ENCODE results near the gene MYO1G. TPM values are rescaled to one million over a fixed set of nuclear protein-coding genes. Genes with fewer than 3 reads are reported as not detected.

Gene MYO1G
- total and polyA plus RNA-seq, 2 experiments from 2014 or later = 0.03 TPM; not detected in 1

DNA sequence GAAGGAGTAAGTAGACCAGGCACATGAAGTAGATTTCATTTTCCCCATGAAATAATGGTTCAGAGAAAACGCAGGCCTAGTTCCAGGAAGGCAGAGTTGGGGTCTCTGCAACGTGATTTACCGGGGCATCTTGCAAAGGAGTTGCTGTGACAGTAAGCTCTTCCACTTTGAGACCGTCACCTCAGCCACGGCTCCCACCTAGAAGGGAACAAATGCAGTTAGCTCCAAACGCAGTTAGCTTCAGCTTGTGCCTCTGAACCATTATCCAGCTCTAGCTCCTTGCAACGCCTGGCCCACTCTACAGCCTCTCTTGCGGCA lies 7.0 kb upstream of the MYO1G start:
- H2AFZ ChIP-seq = peak overlapping the region; percentile 36
- peaks cover 8% of the 10 kb centered on the region for H3K4me1 ChIP-seq (ENCODE audit: insufficient read depth)
- H3K27me3 ChIP-seq = no peaks in the 10 kb centered on the region
- H3K9me2 ChIP-seq (replicated peaks; ENCODE audit: insufficient read depth) = no peaks in the 10 kb centered on the region
- H3K4me2 ChIP-seq = peak overlapping the region; percentile 84
- peak overlapping the region; percentile 22 for H3K4me3 ChIP-seq
- no peaks in the 10 kb centered on the region for H4K20me1 ChIP-seq (ENCODE audit: insufficient read depth, poor library complexity, severe bottlenecking)
- peak overlapping the region; percentile 96 for H3K27ac ChIP-seq
- H3K9me3 ChIP-seq (ENCODE audit: low read depth) = no peaks in the 10 kb centered on the region
- 11% methylated on average over 8 of the region's 8 CpGs for WGBS (ENCODE audit: low lambda C conversion rate, missing lambda C conversion rate)
- no peak for DNase-seq (ENCODE audit: low spot score)
- no peaks in the 10 kb centered on the region for H3K36me3 ChIP-seq (replicated peaks; ENCODE audit: insufficient read depth, low read depth)
- peaks cover 9% of the 10 kb centered on the region for H3K79me2 ChIP-seq
- TF ChIP-seq, protein P1, sequence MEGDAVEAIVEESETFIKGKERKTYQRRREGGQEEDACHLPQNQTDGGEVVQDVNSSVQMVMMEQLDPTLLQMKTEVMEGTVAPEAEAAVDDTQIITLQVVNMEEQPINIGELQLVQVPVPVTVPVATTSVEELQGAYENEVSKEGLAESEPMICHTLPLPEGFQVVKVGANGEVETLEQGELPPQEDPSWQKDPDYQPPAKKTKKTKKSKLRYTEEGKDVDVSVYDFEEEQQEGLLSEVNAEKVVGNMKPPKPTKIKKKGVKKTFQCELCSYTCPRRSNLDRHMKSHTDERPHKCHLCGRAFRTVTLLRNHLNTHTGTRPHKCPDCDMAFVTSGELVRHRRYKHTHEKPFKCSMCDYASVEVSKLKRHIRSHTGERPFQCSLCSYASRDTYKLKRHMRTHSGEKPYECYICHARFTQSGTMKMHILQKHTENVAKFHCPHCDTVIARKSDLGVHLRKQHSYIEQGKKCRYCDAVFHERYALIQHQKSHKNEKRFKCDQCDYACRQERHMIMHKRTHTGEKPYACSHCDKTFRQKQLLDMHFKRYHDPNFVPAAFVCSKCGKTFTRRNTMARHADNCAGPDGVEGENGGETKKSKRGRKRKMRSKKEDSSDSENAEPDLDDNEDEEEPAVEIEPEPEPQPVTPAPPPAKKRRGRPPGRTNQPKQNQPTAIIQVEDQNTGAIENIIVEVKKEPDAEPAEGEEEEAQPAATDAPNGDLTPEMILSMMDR (IDR thresholded peaks at IDR 0.05; ENCODE audit: poor library complexity) = no peak
- no peak for TF ChIP-seq EZH2phosphoT487 (IDR thresholded peaks at IDR 0.05; ENCODE audit: low read depth, severe bottlenecking, unreplicated experiment)
- TF ChIP-seq EZH2 (IDR thresholded peaks at IDR 0.05; ENCODE audit: borderline replicate concordance) = no peak

GRCh38 chr7:44985033-44985695 lies 6.3 kb upstream of the MYO1G start:
- H3K9me3 ChIP-seq (ENCODE audit: low read depth) = no peaks in the 10 kb centered on the region
- WGBS (ENCODE audit: low lambda C conversion rate, missing lambda C conversion rate) = 68% methylated on average over 6 of the region's 6 CpGs
- H3K4me2 ChIP-seq = peak overlapping the region; percentile 84
- DNase-seq (ENCODE audit: low spot score) = no peak
- H3K4me1 ChIP-seq (ENCODE audit: insufficient read depth) = peaks cover 8% of the 10 kb centered on the region
- H3K27ac ChIP-seq = peak overlapping the region; percentile 96
- H2AFZ ChIP-seq = no peak overlapping the region
- no peaks in the 10 kb centered on the region for H3K9me2 ChIP-seq (replicated peaks; ENCODE audit: insufficient read depth)
- H4K20me1 ChIP-seq (ENCODE audit: insufficient read depth, poor library complexity, severe bottlenecking) = no peaks in the 10 kb centered on the region
- peaks cover 9% of the 10 kb centered on the region for H3K79me2 ChIP-seq
- no peaks in the 10 kb centered on the region for H3K27me3 ChIP-seq
- peak overlapping the region; percentile 22 for H3K4me3 ChIP-seq
- H3K36me3 ChIP-seq (replicated peaks; ENCODE audit: insufficient read depth, low read depth) = no peaks in the 10 kb centered on the region
- TF ChIP-seq EZH2phosphoT487 (IDR thresholded peaks at IDR 0.05; ENCODE audit: low read depth, severe bottlenecking, unreplicated experiment) = no peak
- no peak for TF ChIP-seq EZH2 (IDR thresholded peaks at IDR 0.05; ENCODE audit: borderline replicate concordance)
- TF ChIP-seq, protein P1 (IDR thresholded peaks at IDR 0.05; ENCODE audit: poor library complexity) = no peak

DNA sequence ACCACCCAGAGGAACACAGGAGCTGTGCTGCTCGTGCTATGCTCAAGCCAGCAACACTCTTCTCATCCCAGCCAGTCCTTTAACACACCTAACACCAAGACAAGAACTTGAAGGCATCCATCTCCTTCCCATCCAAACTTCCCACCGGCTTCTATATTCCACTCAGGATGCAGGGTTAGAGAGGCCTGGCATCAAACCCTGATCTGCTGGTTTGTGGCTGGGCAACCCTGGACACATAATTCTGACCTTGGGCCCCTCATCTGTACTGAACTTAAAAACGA lies 5.6 kb upstream of the MYO1G start:
- no peaks in the 10 kb centered on the region for H3K9me2 ChIP-seq (replicated peaks; ENCODE audit: insufficient read depth)
- H4K20me1 ChIP-seq (ENCODE audit: insufficient read depth, poor library complexity, severe bottlenecking) = no peaks in the 10 kb centered on the region
- H3K27me3 ChIP-seq = no peaks in the 10 kb centered on the region
- peak overlapping the region; percentile 84 for H3K4me2 ChIP-seq
- H3K36me3 ChIP-seq (replicated peaks; ENCODE audit: insufficient read depth, low read depth) = no peaks in the 10 kb centered on the region
- H3K27ac ChIP-seq = no peak overlapping the region
- H3K9me3 ChIP-seq (ENCODE audit: low read depth) = no peaks in the 10 kb centered on the region
- peaks cover 8% of the 10 kb centered on the region for H3K4me1 ChIP-seq (ENCODE audit: insufficient read depth)
- TF ChIP-seq EZH2phosphoT487 (IDR thresholded peaks at IDR 0.05; ENCODE audit: low read depth, severe bottlenecking, unreplicated experiment) = no peak
- TF ChIP-seq EZH2 (IDR thresholded peaks at IDR 0.05; ENCODE audit: borderline replicate concordance) = no peak
- TF ChIP-seq, protein P1 (IDR thresholded peaks at IDR 0.05; ENCODE audit: poor library complexity) = no peak
- WGBS (ENCODE audit: low lambda C conversion rate, missing lambda C conversion rate) = 68% methylated on average over 3 of the region's 3 CpGs
- DNase-seq (ENCODE audit: low spot score) = no peak
- H2AFZ ChIP-seq = no peak overlapping the region
- no peak overlapping the region for H3K4me3 ChIP-seq
- peaks cover 9% of the 10 kb centered on the region for H3K79me2 ChIP-seq

Measured in hepatocyte (in vitro differentiated cells).